Hepatocyte (in vitro differentiated cells): Measurements from ENCODE around the gene MICALL2.

Experiments used
- EZH2 ChIP-seq: fragments of 200-600 bp; sonication (generic); IDR thresholded peaks from 2 replicates; pipeline ENCODE4 v1.6.1; 2016; ENCODE audit warnings: antibody characterized with exemption, mild to moderate bottlenecking, borderline replicate concordance
- TF ChIP-seq, protein P1 (sequence below): fragments of 200-600 bp; sonication (generic); IDR thresholded peaks from 2 replicates; pipeline ENCODE4 v1.5.1; 2016; ENCODE audit warnings: antibody characterized with exemption, mild to moderate bottlenecking; ENCODE audit not compliant: poor library complexity

DNA sequence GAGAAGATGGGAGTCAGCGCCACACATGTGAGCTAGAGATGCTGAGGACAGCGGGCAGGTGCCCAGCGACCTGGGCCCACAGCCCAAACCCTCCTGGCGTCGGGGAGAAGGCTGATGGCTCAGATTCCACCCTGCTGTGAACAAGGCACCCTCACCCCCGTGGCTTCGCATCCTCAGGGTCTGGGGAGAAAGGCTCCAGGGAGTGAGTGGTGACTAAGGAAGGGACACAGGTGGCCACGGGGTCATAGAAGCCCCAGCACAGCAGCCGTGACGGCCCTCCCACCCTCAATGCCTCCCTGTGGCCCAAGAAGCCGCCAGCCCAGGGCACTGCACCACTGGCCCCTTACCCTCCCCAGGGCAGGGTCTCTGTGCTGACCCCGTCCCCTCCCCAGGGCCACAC lies 25.3 kb upstream of the MICALL2 start:
- TF ChIP-seq, protein P1, sequence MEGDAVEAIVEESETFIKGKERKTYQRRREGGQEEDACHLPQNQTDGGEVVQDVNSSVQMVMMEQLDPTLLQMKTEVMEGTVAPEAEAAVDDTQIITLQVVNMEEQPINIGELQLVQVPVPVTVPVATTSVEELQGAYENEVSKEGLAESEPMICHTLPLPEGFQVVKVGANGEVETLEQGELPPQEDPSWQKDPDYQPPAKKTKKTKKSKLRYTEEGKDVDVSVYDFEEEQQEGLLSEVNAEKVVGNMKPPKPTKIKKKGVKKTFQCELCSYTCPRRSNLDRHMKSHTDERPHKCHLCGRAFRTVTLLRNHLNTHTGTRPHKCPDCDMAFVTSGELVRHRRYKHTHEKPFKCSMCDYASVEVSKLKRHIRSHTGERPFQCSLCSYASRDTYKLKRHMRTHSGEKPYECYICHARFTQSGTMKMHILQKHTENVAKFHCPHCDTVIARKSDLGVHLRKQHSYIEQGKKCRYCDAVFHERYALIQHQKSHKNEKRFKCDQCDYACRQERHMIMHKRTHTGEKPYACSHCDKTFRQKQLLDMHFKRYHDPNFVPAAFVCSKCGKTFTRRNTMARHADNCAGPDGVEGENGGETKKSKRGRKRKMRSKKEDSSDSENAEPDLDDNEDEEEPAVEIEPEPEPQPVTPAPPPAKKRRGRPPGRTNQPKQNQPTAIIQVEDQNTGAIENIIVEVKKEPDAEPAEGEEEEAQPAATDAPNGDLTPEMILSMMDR = no peak
- no peak for TF ChIP-seq EZH2
